NT2/D1 (cell line): ENCODE results near the gene PRR36.
A peak's percentile ranks its signal among the peaks of the same experiment; 100 is the strongest.

ENCODE experiments used
- DNase-seq: peaks from one replicate; pipeline ENCODE4 v3.0.0-alpha.2; 2011; ENCODE audit warnings: low read depth, low spot score
- H3K27me3 ChIP-seq: 2 replicates; pipeline ENCODE4 v1.6.0; 2011; ENCODE audit warnings: mild to moderate bottlenecking; ENCODE audit not compliant: insufficient read length, insufficient read depth
- H3K36me3 ChIP-seq: 2 replicates; pipeline ENCODE4 v1.6.1; 2011; ENCODE audit warnings: mild to moderate bottlenecking, low read length, mixed read lengths; ENCODE audit not compliant: insufficient read depth, insufficient read length
- H3K4me1 ChIP-seq: 2 replicates; pipeline ENCODE4 v1.5.1; 2011; ENCODE audit not compliant: insufficient read depth, insufficient read length
- H3K4me3 ChIP-seq: 2 replicates; pipeline ENCODE4 v1.5.1; 2011; ENCODE audit warnings: low read depth; ENCODE audit not compliant: insufficient read length
- H3K9ac ChIP-seq: 2 replicates; pipeline ENCODE4 v1.6.0; 2011; ENCODE audit warnings: low read depth; ENCODE audit not compliant: insufficient read length
- H3K9me3 ChIP-seq: 2 replicates; pipeline ENCODE4 v1.5.1; 2011; ENCODE audit warnings: mild to moderate bottlenecking, low read length; ENCODE audit not compliant: insufficient read depth
- SUZ12 ChIP-seq: IDR thresholded peaks from 2 replicates; pipeline ENCODE4 v1.6.1; 2011; ENCODE audit not compliant: insufficient read length, insufficient read depth; ENCODE audit errors: extremely low read depth
- YY1 ChIP-seq: IDR thresholded peaks from 2 replicates; pipeline ENCODE4 v1.6.1; 2011; ENCODE audit not compliant: insufficient read length, insufficient read depth
- ZNF274 ChIP-seq: IDR thresholded peaks from 2 replicates; pipeline ENCODE4 v1.6.1; 2011; ENCODE audit warnings: mild to moderate bottlenecking, low read depth, low read length

PRR36 gene

DNA sequence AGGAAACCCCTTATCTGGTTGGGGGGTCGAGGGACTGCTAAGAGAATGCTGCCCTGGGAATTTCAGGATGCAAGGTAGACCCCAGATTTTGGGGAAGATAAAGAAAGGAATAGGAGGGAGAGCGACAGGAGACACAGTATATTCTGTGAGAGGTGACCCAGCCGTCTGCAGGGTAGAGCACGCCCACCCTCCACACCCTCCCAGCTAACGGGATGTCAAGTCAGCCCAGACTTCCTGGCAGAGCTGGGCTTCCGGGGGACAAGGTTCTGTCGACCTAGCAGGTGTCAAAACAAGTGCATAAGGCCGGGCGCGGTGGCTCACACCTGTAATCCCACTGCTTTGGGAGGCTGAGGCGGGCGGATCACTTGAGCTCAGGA lies 695 bp upstream of the PRR36 start:
- peaks cover 38% of the 10 kb centered on the region for H3K27me3 ChIP-seq
- H3K4me1 ChIP-seq = peaks cover 19% of the 10 kb centered on the region
- H3K4me3 ChIP-seq = peak overlapping the region; percentile 67
- TF ChIP-seq ZNF274 (no peak), YY1 (no peak), SUZ12 (no peak)
- peak overlapping the region; percentile 37 for H3K9ac ChIP-seq
- H3K36me3 ChIP-seq = no peaks in the 10 kb centered on the region
- no peak for DNase-seq
- no peaks in the 10 kb centered on the region for H3K9me3 ChIP-seq

DNA sequence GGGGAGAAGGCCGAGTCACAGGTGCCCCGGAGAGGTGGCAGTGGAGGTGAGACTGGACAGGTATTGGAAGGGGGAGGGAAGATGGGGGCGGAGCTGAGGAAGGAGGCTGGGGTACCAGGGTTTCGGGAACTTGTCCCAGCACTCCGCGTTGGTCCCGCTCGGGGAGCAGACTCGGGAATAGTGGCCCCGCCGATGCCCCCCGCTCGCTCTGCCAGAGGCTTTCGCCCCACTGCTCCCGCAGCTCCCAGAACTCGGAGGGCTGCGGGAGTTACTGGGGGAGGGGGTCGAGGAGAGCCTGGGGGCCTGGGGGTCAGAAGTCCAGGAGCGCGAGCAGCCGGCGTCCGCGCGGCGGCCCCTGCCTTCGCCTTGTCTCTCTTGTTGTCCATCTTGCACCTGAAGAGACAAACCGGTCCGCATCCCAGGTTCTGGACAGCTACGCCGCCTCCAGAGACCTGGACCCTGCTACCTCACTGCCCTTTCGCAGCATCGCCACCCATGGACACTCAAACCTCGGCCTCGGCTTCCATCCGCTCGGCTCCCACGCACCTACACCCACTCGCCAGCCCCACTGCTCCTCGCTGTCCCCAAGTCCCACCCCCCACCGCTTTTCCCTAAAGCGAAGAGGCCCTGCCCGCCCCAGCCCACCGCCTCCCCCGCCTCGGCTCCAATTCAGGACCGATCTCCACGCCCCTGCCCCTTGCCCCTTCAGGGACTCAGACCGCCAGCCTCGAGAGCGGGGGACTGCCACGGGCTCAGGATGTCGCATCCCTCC lies 700 bp downstream of the PRR36 start:
- H3K4me1 ChIP-seq = peaks cover 17% of the 10 kb centered on the region
- H3K36me3 ChIP-seq = no peaks in the 10 kb centered on the region
- H3K9me3 ChIP-seq = no peaks in the 10 kb centered on the region
- H3K4me3 ChIP-seq = peak overlapping the region; percentile 67
- H3K27me3 ChIP-seq = peaks cover 38% of the 10 kb centered on the region
- no peak for TF ChIP-seq YY1
- TF ChIP-seq SUZ12 = no peak
- no peak for TF ChIP-seq ZNF274
- H3K9ac ChIP-seq = peak overlapping the region; percentile 67
- DNase-seq = no peak

GRCh38 chr19:7872306-7873204 lies 1.6 kb downstream of the PRR36 start:
- Histone ChIP-seq H3K27me3 (peaks cover 38% of the 10 kb centered on the region), H3K36me3 (no peaks in the 10 kb centered on the region), H3K4me3 (peak overlapping the region; percentile 43), H3K4me1 (peaks cover 19% of the 10 kb centered on the region), H3K9me3 (no peaks in the 10 kb centered on the region), H3K9ac (peak overlapping the region; percentile 70)
- no peak for TF ChIP-seq YY1
- no peak for DNase-seq

- peak; percentile 96 for DNase-seq
- peak overlapping the region; percentile 43 for H3K4me3 ChIP-seq
- H3K9ac ChIP-seq = peak overlapping the region; percentile 66
- peaks cover 47% of the 10 kb centered on the region for H3K27me3 ChIP-seq
- peaks cover 19% of the 10 kb centered on the region for H3K4me1 ChIP-seq
- TF ChIP-seq ZNF274 (no peak), YY1 (no peak), SUZ12 (no peak)
- no peaks in the 10 kb centered on the region for H3K36me3 ChIP-seq
- no peaks in the 10 kb centered on the region for H3K9me3 ChIP-seq
Measured at GRCh38 chr19:7871437-7872305, 2.5 kb downstream of the PRR36 start.

DNA sequence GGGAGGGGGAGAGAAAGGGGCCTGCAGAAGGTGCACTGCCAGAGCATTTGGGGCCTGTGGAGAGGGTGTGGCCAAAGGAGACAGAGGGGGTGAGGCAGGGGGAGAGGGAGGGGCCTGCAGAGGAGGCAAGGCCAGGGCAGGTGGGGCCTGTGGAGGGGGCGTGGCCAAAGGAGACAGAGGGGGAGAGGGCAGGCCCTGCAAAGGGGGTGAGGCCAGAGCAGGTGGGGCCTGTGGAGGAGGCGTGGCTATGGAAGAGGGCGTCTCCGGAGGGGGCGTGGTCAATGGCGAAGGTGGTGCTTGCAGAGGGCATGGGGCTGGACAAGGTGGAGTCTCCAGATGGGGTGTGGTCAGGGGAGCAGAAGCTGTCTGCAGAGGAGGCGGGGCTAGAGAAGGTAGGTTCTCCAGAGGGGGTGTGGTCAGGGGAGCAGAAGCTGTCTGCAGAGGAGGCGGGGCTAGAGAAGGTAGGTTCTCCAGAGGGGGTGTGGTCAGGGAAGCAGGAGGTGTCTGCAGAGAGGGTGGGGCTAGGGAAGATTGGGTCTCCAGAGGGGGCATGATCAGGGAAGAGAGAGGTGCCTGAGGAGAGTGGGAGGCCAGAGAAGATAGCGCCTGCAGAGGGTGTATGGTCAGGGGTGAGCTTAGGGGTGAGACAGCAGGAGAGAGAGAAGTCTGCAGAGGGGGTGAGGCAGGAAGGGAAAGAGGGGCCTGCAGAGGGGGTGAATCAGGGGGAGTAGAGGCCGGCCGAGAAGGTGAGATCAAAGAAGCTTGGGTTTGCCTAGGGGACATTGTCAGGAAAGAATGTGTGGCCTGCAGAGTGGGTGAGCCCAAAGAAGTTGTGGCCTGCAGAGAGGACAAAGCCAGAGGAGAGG lies 3.4 kb downstream of the PRR36 start:
- no peak for TF ChIP-seq YY1
- no peak for TF ChIP-seq ZNF274
- no peak for TF ChIP-seq SUZ12
- no peaks in the 10 kb centered on the region for H3K9me3 ChIP-seq
- peaks cover 19% of the 10 kb centered on the region for H3K4me1 ChIP-seq
- H3K36me3 ChIP-seq = no peaks in the 10 kb centered on the region
- H3K4me3 ChIP-seq = peak overlapping the region; percentile 19
- DNase-seq = peak; percentile 78
- H3K27me3 ChIP-seq = peaks cover 43% of the 10 kb centered on the region
- H3K9ac ChIP-seq = no peak overlapping the region

DNA sequence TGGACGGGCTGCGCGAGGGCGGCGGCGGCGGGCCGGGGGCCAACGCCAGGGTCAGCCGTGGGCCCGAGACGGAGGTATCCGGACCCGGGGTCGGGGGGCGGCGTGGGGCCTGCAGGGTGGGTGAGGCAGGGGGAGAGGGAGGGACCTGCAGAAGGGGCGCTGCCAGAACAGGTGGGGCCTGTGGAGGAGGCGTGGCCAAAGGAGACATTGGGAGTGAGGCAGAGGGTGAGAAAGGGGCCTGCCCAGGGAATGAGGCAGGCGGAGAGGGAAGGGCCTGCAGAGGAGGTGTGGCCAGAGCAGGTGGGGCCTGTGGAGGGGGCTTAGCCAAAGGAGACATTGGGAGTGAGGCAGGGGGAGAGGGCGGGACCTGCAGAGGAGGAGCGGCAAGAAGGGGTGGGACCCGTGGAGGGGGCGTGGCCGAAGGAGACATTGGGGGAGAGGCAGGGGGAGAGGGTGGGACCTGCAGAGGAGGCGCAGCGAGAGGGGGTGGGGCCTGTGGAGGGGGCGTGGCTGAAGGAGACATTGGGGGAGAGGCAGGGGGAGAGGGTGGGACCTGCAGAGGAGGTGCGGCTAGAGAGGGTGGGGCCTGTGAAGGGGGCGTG lies 4.2 kb downstream of the PRR36 start:
- DNase-seq = peak; percentile 81
- no peak overlapping the region for H3K9ac ChIP-seq
- no peaks in the 10 kb centered on the region for H3K36me3 ChIP-seq
- peaks cover 36% of the 10 kb centered on the region for H3K27me3 ChIP-seq
- no peaks in the 10 kb centered on the region for H3K9me3 ChIP-seq
- TF ChIP-seq YY1 = no peak
- no peak for TF ChIP-seq SUZ12
- no peak for TF ChIP-seq ZNF274
- peak overlapping the region; percentile 54 for H3K4me3 ChIP-seq
- H3K4me1 ChIP-seq = peaks cover 22% of the 10 kb centered on the region
